H9 (cell line): ENCODE data around the gene LMO1. TPM values are rescaled to one million over a fixed set of nuclear protein-coding genes. Genes with fewer than 3 reads are reported as not detected.

Source experiments
- DNase-seq: peaks from one replicate; pipeline ENCODE4 v3.0.0-alpha.2; 2017
- H2AFZ ChIP-seq: one replicate; pipeline ENCODE4 v1.6.1; 2013; ENCODE audit warnings: mild to moderate bottlenecking, low read length, control low read depth, moderate library complexity
- H2AK5ac ChIP-seq: 2 replicates; pipeline ENCODE4 v1.6.1; 2013; ENCODE audit warnings: low read length, control low read depth, mixed read lengths; ENCODE audit not compliant: insufficient read length
- H2BK120ac ChIP-seq: one replicate; pipeline ENCODE4 v1.6.1; 2013; ENCODE audit warnings: low read depth, mild to moderate bottlenecking, low read length, control low read depth, inconsistent platforms; ENCODE audit not compliant: poor library complexity, severe bottlenecking
- H2BK12ac ChIP-seq: 2 replicates; pipeline ENCODE4 v1.6.1; 2013; ENCODE audit warnings: low read length, control low read depth, mixed read lengths, low read depth; ENCODE audit not compliant: insufficient read length
- H2BK15ac ChIP-seq: 2 replicates; pipeline ENCODE4 v1.6.1; 2013; ENCODE audit warnings: low read depth, low read length, control low read depth
- H2BK20ac ChIP-seq: one replicate; pipeline ENCODE4 v1.6.1; 2013; ENCODE audit warnings: low read depth, mild to moderate bottlenecking, low read length, control low read depth, inconsistent platforms; ENCODE audit not compliant: poor library complexity, severe bottlenecking
- H2BK5ac ChIP-seq: 2 replicates; pipeline ENCODE4 v1.6.1; 2013; ENCODE audit warnings: low read length, control low read depth, mixed read lengths; ENCODE audit not compliant: insufficient read length
- H3K14ac ChIP-seq: 2 replicates; pipeline ENCODE4 v1.6.1; 2013; ENCODE audit warnings: low read length, control low read depth; ENCODE audit not compliant: insufficient read depth
- H3K18ac ChIP-seq: 2 replicates; pipeline ENCODE4 v1.6.1; 2013; ENCODE audit warnings: low read depth, mild to moderate bottlenecking, mixed read lengths, low read length, control low read depth; ENCODE audit not compliant: insufficient read length
- H3K23ac ChIP-seq: 2 replicates; pipeline ENCODE4 v1.6.1; 2013; ENCODE audit warnings: low read length, control low read depth, mixed read lengths, low read depth; ENCODE audit not compliant: insufficient read length
- H3K23me2 ChIP-seq: 2 replicates; pipeline ENCODE4 v1.6.1; 2013; ENCODE audit warnings: low read depth, mild to moderate bottlenecking, mixed read lengths, low read length, control low read depth; ENCODE audit not compliant: insufficient read length, poor library complexity, severe bottlenecking
- H3K27ac ChIP-seq: 2 replicates; pipeline ENCODE4 v1.5.1; 2013; ENCODE audit warnings: low read length, control low read depth, mixed read lengths, low read depth; ENCODE audit not compliant: insufficient read length
- H3K27me3 ChIP-seq: 2 replicates; pipeline ENCODE4 v1.6.1; 2013; ENCODE audit warnings: low read length, control low read depth, inconsistent platforms; ENCODE audit not compliant: insufficient read depth
- H3K4ac ChIP-seq: 2 replicates; pipeline ENCODE4 v1.6.1; 2013; ENCODE audit warnings: low read depth, mild to moderate bottlenecking, control low read depth, inconsistent platforms, low read length, moderate library complexity
- H3K4me1 ChIP-seq: 2 replicates; pipeline ENCODE4 v1.6.1; 2013; ENCODE audit warnings: low read length, control low read depth, inconsistent platforms; ENCODE audit not compliant: insufficient read depth
- H3K4me2 ChIP-seq: 2 replicates; pipeline ENCODE4 v1.6.1; 2013; ENCODE audit warnings: low read length, control low read depth, mixed read lengths; ENCODE audit not compliant: insufficient read length, insufficient read depth
- H3K56ac ChIP-seq: 2 replicates; pipeline ENCODE4 v1.6.1; 2013; ENCODE audit warnings: low read depth, mild to moderate bottlenecking, mixed read lengths, low read length, control low read depth; ENCODE audit not compliant: insufficient read length
- H3K79me1 ChIP-seq: 2 replicates; pipeline ENCODE4 v1.6.1; 2013; ENCODE audit warnings: low read depth, mild to moderate bottlenecking, moderate library complexity, low read length, control low read depth, inconsistent platforms; ENCODE audit not compliant: insufficient read depth, poor library complexity, severe bottlenecking
- H3K79me2 ChIP-seq: 2 replicates; pipeline ENCODE4 v1.6.1; 2013; ENCODE audit warnings: low read length, control low read depth, inconsistent platforms; ENCODE audit not compliant: insufficient read depth
- H3K9ac ChIP-seq: 2 replicates; pipeline ENCODE4 v1.6.1; 2013; ENCODE audit warnings: low read length, control low read depth, mixed read lengths; ENCODE audit not compliant: insufficient read length; ENCODE audit errors: extremely low read depth
- H3K9me3 ChIP-seq: one replicate; pipeline ENCODE4 v1.6.1; 2013; ENCODE audit warnings: low read depth, low read length, inconsistent platforms; ENCODE audit not compliant: control insufficient read depth
- H3T11ph ChIP-seq: one replicate; pipeline ENCODE4 v1.6.1; 2013; ENCODE audit warnings: mild to moderate bottlenecking, low read length, control low read depth, inconsistent platforms
- H4K20me1 ChIP-seq: one replicate; pipeline ENCODE4 v1.6.1; 2013; ENCODE audit not compliant: control insufficient read depth, insufficient read length, insufficient read depth
- H4K5ac ChIP-seq: 2 replicates; pipeline ENCODE4 v1.6.1; 2013; ENCODE audit warnings: low read depth, mild to moderate bottlenecking, mixed read lengths, low read length, control low read depth; ENCODE audit not compliant: insufficient read length
- H4K8ac ChIP-seq: replicated peaks from 2 replicates; pipeline ENCODE4 v1.6.1; 2013; ENCODE audit warnings: low read length, control low read depth, mixed read lengths, low read depth; ENCODE audit not compliant: insufficient read length
- H4K91ac ChIP-seq: 2 replicates; pipeline ENCODE4 v1.6.1; 2013; ENCODE audit warnings: low read depth, mild to moderate bottlenecking, moderate library complexity, mixed read lengths, low read length, control low read depth; ENCODE audit not compliant: insufficient read length
- H3K27ac Mint-ChIP-seq, 3 experiments: 2 replicates in 2 of 3; 3 replicates in 1 of 3; pipeline ENCODE4 v1.8.0; 2020 to 2021; ENCODE audit warnings: mixed read lengths in 3 of 3, mild to moderate bottlenecking in 1 of 3, moderate library complexity in 1 of 3
- H3K27me3 Mint-ChIP-seq: 2 replicates; pipeline ENCODE4 v1.8.0; 2021; ENCODE audit warnings: low read depth, mild to moderate bottlenecking, moderate library complexity, mixed read lengths
- H3K36me3 Mint-ChIP-seq, 3 experiments: 2 replicates in 2 of 3; 3 replicates in 1 of 3; pipeline ENCODE4 v1.8.0; 2020 to 2021; ENCODE audit warnings: low read depth in 3 of 3, mixed read lengths in 3 of 3; ENCODE audit not compliant: insufficient read depth in 1 of 3
- H3K4me1 Mint-ChIP-seq, 2 experiments: 2 replicates each; pipeline ENCODE4 v1.8.0; 2020; ENCODE audit warnings: mixed read lengths in 2 of 2
- H3K4me3 Mint-ChIP-seq, 2 experiments: 2 replicates in 1 of 2; 3 replicates in 1 of 2; pipeline ENCODE4 v1.8.0; 2020 to 2021; ENCODE audit warnings: mild to moderate bottlenecking in 2 of 2, mixed read lengths in 2 of 2, moderate library complexity in 1 of 2
- H3K9me3 Mint-ChIP-seq, 2 experiments: 2 replicates in 1 of 2; 3 replicates in 1 of 2; pipeline ENCODE4 v1.8.0; 2020; ENCODE audit warnings: mild to moderate bottlenecking in 2 of 2, mixed read lengths in 2 of 2, moderate library complexity in 1 of 2
- WGBS: extraction: QIAGEN DNeasy Blood & Tissue Kit; methylation state at CpG from one replicate; pipeline ENCODE4 v1.1.7; 2013; ENCODE audit warnings: missing lambda C conversion rate, low lambda C conversion rate, mixed read lengths; ENCODE audit not compliant: insufficient read length; ENCODE audit errors: extremely low coverage; 5-methylcytosine and 5-hydroxymethylcytosine counted together
- total RNA-seq: library from RNA; stranded (reverse); gene quantifications from 2 replicates; pipeline ENCODE4 v1.2.1, GENCODE V29; 2021
- TF ChIP-seq, protein P1 (sequence below): fragments of 200-600 bp; sonication (generic); conservative IDR thresholded peaks from 3 replicates; pipeline ENCODE4 v1.8.0; 2021; ENCODE audit warnings: antibody characterized with exemption, mild to moderate bottlenecking

Gene LMO1
- total RNA-seq, 1 experiment from 2014 or later: 0.50 TPM

DNA sequence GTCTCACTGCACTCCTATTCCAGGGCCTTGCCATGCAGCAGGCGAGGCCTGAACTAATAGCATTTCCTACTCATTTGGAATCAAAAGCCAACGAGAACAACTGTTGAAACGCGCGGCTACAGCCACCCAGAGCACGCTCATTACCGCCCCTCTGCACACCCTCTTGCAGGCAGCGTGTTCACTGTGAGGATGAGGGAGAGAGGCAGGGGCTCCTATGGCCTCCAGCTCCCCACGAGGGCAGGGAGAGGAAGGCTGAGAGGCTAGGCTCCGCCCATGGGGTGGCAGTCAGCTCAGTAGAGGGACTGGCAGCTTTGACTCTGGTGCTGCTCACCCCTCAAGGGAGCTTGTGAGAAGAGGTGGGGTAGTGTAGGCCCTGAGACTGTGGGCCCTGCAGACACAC is 26.2 kb downstream of the LMO1 start:
- Histone ChIP-seq H3K27me3 (no peaks in the 10 kb centered on the region; the same call in 1 of the 2 replicates), H3K4me2 (no peak overlapping the region), H4K91ac (no peak overlapping the region), H3K14ac (no peak overlapping the region), H2BK5ac (no peak overlapping the region), H4K5ac (no peak overlapping the region), H3K9ac (no peak overlapping the region), H3K4me1 (peaks cover under 1% of the 10 kb centered on the region; the same call in 1 of the 2 replicates), H3K23ac (no peak overlapping the region), H3K23me2 (no peaks in the 10 kb centered on the region), H4K20me1 (no peaks in the 10 kb centered on the region), H3K79me2 (no peaks in the 10 kb centered on the region), H3K18ac (no peak overlapping the region), H3K4ac (no peak overlapping the region), H2BK12ac (no peak overlapping the region), H3T11ph (no peak overlapping the region), H2BK20ac (no peak overlapping the region), H2BK15ac (no peak overlapping the region), H3K9me3 (no peaks in the 10 kb centered on the region), H4K8ac (no peak overlapping the region), H2BK120ac (no peak overlapping the region), H2AK5ac (no peak overlapping the region), H3K27ac (no peak overlapping the region), H3K79me1 (no peaks in the 10 kb centered on the region), H2AFZ (no peak overlapping the region), H3K56ac (no peak overlapping the region)
- TF ChIP-seq, protein P1, sequence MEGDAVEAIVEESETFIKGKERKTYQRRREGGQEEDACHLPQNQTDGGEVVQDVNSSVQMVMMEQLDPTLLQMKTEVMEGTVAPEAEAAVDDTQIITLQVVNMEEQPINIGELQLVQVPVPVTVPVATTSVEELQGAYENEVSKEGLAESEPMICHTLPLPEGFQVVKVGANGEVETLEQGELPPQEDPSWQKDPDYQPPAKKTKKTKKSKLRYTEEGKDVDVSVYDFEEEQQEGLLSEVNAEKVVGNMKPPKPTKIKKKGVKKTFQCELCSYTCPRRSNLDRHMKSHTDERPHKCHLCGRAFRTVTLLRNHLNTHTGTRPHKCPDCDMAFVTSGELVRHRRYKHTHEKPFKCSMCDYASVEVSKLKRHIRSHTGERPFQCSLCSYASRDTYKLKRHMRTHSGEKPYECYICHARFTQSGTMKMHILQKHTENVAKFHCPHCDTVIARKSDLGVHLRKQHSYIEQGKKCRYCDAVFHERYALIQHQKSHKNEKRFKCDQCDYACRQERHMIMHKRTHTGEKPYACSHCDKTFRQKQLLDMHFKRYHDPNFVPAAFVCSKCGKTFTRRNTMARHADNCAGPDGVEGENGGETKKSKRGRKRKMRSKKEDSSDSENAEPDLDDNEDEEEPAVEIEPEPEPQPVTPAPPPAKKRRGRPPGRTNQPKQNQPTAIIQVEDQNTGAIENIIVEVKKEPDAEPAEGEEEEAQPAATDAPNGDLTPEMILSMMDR: no peak
- H3K4me3 Mint-ChIP-seq: no peak overlapping the region
- DNase-seq: no peak
- peaks cover 2% of the 10 kb centered on the region; the same call in 1 of the 2 replicates for H3K27me3 Mint-ChIP-seq
- peaks cover 0 to 13% (median 3%) of the 10 kb centered on the region in 3 experiments; a peak in 3 of 7 replicates for H3K36me3 Mint-ChIP-seq
- H3K27ac Mint-ChIP-seq: peak overlapping the region in 1 of 3 experiments; percentile 38; a peak in 3 of 7 replicates
- no CpG with 5 or more reads among the region's 10 CpGs for WGBS
- H3K9me3 Mint-ChIP-seq: peaks cover 6 to 9% of the 10 kb centered on the region in 2 experiments; a peak in 4 of 5 replicates
- peaks cover 35 to 36% of the 10 kb centered on the region in 2 experiments for H3K4me1 Mint-ChIP-seq
